ENCODE data around the gene ZNF559.
"Not testable (repeated sequence)": the region's sequence is repeated elsewhere in the genome, so short reads cannot be mapped to it uniquely, and the experiment has no call there.

Gene ZNF559

DNA sequence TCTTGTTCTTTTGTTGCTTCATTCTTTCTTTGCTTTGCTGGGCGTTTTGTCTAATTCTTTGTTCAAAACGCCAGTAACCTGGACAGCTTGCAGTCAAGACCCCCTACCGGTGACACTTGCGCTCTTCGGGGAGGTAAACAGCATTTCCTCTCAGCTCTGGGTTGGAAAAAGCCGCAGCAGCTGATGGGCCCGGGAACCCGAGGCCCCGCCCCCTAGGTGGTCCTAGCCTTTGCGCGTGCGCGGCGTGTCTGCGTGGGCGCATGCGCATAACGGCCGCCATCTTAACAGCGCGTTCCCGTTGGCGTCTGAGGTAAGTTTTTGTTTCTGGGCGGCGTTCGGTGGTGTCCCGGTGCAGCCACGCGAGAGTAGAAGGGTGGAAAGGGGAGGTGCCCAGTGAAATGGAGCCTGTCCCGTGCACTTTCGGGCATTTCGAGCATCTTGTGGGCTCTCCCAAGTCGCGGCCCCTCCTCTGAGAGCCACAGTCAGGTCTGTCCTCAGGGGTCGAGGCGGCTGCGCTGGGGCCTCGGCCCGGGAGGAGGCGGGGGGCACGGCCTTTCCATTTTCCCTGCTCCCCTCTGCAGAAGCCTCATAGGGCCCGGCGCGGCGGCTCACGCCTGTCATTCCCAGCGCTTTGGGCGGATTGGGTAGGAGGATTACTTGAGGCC lies at the start of gene ZNF559:
Gene ZNF559 (plus strand): TSS at position 261 of the 665 bp plus-strand sequence. CDS start 14,371 bp downstream, outside the sequence.
- DNase-seq, result peak; percentile 96

DNA sequence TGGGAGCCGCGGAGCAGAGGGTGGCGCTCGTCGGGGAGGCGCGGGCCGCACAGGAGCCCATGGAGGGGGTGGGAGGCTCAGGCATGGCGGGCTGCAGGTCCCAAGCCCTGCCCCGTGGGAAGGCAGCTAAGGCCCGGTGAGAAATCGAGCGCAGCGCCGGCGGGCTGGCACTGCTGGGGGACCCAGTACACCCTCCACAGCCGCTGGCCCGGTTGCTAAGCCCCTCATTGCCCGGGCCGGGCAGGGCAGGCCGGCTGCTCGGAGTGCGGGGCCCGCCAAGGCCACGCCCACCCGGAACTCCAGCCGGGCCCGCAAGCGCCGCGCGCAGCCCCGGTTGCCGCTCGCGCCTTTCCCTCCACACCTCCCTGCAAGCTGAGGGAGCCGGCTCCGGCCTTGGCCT lies 40.5 kb upstream of the ZNF559 start:
- not testable (repeated sequence) for DNase-seq

DNA sequence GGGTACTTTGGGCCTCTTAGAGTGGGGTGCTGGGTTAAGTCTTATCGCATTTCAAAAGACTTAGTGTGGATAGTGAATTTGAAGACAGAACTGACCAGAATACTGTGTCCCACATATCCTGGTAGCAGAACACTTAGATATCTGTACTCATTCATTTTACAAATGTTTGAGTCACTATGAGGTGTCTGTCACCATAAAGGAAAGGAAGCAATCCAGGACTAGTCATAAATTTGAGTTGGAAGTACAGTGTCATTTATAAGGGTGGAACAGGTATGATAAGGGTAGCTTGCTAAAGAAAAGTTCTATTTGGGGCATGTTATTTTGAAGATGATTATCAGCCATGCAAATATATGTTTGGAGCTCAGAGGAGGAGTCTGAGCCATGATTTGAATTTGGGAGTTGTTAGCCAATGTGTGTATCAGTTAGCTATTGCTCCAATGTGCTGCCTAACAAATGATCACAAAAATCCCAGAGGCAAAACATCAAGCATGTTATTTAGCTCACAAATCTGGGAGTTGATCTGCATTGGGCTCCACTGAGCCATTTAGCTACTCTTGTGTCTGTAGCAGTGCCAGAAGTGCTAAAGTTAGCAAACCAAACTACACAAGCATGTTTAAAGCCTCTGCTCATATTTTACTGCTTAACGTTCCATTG lies 34.6 kb upstream of the ZNF559 start:
- DNase-seq, result no peak

DNA sequence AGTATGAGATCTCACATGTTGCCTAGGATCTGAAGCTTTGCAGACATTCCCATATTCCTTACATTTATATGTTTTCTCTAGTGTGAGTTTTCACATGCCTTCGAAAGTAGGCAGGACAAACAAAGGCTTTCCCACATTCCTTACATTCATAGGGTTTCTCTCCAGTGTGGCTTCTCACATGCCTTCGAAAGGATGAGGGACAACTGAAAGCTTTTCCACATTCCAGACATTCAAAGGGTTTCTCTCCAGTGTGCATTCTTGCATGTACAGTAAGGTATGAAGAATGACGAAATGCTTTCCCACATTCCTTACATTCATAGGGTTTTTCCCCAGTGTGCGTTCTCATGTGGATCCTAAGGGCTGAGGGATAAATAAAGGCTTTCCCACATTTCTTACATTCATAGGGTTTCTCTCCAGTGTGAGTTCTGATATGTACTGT lies 28.5 kb upstream of the ZNF559 start:
- no peak for DNase-seq

DNA sequence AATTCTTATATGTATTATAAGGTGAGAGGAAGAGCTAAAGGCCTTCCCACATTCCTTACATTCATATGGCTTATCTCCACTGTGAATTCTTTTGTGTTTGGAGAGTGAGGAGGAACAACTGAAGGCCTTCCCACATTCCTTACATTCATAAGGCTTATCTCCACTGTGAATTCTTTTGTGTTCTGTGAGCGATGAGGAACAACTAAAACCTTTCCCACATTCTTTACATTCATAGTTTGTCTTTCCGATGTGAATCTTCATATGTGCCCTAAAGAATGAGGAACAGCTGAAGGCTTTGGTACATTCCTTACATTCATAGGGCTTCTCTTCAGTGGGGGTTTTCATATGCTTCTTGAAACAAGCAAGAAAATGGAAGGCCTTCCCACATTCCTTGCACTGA lies 27.6 kb upstream of the ZNF559 start:
- no peak for DNase-seq

DNA sequence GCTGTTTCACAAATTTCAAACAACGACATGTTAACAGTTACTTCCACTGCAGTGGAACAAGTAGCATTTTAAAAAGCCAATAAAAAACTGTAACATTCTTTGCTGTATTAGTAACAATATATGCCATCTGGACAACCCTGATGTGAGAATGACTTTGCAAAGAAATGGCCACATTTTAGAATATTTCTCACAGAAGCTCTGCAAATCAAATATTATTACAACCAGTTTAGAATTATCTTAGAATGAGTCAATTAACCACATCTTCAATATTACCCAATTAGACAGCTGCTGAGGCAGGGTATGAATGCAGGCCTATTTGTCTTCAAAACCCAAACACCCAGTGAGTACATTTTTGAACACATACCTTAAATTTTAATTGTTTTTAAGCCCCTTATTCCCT lies 17.5 kb upstream of the ZNF559 start:
- no peak for DNase-seq

DNA sequence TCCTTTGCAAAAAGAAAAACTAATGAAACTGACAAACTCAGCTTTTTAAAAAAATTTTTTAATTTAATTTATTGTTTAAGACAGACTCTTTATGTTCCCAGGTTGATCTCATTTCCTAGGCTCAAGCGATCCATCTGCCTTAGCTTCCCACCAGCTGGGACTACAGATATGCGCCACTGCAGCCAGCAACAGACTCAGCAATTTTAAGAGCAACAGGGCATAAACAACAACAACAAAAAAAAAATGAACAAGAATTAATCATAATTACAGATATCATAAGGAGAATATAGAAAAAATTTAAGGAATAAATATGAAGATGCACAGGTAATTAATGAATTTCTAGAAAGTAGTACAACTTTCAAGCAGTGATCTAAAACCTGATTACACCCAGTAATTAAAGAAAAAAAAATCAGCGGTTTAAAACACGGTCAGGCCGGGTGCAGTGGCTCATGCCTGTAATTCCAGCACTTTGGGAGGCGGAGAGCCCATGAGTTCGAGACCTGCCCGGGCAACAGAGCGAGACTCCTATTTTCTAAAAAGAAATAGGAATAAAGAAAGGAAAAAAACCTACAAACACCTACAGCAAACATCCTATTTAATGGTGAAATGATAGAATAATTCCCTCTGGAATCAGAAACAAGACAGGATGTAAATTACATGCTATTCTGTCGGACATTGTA lies 15.7 kb upstream of the ZNF559 start:
- no peak for DNase-seq

DNA sequence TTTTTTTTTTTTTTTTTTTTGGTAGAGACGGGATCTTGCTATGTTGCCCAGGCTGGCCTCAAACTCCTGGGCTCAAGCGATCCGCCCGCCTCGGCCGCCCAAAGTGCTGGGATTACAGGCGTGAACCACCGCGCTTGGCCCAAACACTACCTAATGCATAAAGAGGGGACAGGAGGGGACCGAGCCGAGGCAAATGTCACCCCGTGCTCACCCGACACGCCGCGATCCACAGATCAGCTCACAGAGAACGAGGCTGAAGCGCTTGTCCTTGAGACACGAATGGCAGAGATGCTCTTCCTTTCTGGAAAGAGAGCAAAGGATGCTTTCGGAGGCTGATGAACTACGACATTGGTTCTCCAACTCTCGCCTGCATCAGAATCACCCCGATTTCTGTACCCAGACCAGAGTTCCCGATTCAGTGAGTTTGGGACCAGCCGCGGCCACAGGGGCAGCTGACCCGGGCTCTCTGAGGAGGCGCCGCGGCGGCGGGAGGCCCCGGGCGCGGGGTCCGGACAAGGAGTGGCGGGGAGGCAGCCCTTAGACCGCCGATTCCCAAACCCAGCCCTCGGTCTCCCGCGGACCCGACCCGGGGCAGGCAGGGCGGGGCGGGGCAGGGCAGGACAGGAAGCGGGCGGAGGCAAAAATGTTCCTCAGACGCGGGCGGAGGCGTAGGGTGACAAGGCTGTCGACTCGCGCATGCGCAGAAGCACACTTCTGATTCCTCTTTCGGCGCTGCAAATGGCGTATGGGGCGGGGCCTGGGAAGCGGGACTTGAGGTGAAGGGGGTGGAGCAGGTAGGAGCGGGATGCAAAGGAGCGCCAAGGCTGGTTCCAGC lies 14.6 kb upstream of the ZNF559 start, which contains the start of gene ZNF699:
Gene ZNF699 (minus strand): TSS at position 700 of the 835 bp plus-strand sequence. CDS start 4,719 bp downstream, outside the sequence.
- DNase-seq, result peak; percentile 99

DNA sequence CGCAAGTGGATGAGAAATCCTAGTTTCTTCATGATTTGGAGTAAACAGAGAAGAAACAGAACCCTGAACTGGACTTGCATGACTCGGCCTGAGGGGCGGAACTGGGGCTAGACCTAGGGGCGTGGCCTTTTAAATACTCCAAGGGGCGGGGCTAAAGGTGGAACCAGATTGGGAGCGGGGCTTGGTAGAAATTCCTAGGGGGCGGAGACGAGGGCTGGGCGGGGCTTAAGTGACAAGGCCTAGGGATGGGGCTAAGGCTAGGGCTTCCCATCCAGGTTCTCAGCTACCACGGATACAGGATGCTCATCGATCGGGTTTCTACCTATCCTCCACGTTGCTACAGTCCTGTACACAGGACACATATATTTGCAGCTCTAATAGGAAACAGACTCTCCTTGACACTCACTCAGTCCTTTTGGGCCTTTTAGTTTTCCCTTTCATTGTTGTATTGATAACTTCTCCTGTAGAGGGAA lies 14.0 kb upstream of the ZNF559 start:
- peak; percentile 86 for DNase-seq

DNA sequence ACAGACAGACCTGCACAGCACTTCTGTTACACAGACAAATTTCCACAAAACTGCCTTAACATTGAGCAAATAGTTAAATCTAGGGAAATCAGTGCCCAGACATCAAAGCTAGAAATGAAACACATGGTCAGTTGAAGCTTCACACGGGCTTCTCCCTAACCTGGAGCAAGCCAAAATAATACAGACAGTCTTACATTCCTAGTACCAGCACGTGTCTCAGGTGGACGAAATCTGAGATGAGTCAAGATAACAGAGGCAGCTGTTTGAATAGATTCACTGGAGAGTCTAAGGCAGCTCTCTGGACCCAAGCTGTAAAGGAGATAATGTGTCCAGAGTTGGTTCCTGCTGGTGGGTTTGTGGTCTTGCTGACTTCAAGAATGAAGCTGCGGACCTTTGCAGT lies 10.2 kb upstream of the ZNF559 start:
- no peak for DNase-seq

DNA sequence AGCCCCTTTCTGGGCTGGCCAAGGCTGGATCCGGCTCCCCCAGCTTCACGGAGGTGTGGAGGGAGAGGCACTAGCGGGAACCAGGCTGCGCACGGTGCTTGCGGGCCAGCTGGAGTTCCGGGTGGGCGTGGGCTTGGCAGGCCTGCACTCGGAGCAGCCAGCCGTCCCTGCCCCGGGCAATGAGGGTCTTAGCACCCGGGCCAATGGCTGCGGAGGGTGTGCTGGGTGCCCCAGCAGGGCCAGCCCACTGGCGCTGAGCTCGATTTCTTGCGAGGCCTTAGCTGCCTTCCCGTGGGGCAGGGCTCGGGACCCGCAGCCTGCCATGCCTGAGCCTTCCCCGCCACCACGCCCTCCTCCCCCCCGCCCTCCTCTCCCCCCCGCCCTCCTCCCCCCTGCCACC lies 2.6 kb upstream of the ZNF559 start:
- DNase-seq, result no peak

DNA sequence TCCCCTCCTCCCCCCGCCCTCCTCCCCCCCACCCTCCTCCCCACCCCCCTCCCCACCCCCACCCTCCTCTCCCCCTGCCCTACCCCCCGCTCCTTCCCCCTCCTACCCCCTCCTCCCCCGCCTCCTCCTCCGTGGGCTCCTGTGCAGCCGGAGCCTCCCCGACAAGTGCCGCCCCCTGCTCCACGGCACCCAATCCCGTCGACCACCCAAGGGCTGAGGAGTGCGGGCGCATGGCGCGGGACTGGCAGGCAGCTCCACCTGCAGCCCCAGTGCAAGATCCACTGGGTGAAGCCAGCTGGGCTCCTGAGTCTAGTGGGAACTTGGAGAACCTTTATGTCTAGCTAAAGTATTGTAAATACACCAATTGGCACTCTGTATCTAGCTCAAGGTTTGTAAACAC lies 2.2 kb upstream of the ZNF559 start:
- DNase-seq, result not testable (repeated sequence)

DNA sequence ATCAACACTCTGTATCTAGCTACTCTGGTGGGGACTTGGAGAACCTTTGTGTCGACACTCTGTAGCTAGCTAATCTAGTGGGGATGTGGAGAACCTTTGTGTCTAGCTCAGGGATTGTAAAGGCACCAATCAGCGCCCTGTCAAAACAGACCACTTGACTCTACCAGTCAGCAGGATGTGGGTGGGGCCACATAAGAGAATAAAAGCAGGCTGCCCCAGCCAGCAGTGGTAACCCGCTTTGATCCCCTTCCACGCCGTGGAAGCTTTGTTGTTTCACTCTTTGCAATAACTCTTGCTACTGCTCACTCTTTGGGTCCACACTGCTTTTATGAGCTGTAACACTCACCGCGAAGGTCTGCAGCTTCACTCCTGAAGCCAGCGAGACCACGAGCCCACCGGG lies 1.8 kb upstream of the ZNF559 start:
- not testable (repeated sequence) for DNase-seq

DNA sequence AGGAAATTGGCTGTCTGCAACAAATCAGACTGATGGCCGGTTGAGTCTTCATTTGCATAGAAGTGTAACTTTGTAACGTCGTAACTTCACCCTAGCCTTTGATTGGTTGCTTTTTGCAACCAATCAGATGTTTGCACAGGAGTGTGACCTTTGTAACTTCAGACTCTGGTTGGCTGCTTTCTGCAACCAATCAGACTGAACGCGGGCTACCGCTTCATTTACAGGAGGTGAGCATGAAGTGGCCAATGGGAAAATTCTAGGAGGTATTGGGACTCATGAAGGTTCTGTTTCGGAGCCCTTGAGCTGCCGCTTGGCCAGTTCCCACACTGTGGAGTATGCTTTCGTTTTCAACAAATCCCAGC lies 441 bp upstream of the ZNF559 start:
- peak; percentile 72 for DNase-seq

DNA sequence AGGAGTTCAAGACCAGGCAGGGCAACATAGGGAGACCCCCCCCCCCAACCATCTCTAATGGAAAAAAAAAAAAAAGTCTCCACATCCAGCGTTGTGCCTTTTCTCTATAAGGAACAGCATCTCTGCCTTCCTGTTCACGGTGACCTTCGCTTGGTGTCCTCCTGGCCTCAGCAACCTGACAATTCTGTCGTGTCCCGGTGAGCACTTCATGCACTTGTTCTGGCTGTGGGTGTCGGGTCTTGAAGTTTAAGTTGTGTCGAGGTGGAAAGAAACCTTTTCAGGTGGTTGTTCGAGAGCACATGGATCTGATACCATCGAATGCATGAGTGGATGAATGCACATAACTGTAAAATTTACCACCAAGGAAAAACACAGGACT lies 594 bp downstream of the ZNF559 start:
- peak; percentile 8 for DNase-seq

DNA sequence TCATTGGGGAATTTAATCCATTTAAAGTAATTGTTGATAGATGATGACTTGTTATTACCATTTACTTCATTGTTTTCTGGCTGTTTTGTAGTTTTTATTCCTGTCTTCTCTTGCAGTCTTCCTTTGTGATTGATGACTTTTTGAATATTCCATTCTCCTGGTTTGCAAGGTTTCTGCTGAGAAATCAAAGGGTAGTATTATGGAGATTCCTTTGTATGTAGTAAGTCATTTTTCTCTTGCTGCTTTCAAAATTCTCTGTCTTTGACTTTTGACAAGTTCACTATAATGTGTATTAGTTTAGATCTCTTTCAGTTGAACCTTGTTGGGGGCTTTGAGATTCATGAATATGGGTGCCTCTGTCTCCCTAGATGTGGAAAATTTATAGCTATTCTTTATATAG lies 6.0 kb downstream of the ZNF559 start:
- DNase-seq, result no peak

DNA sequence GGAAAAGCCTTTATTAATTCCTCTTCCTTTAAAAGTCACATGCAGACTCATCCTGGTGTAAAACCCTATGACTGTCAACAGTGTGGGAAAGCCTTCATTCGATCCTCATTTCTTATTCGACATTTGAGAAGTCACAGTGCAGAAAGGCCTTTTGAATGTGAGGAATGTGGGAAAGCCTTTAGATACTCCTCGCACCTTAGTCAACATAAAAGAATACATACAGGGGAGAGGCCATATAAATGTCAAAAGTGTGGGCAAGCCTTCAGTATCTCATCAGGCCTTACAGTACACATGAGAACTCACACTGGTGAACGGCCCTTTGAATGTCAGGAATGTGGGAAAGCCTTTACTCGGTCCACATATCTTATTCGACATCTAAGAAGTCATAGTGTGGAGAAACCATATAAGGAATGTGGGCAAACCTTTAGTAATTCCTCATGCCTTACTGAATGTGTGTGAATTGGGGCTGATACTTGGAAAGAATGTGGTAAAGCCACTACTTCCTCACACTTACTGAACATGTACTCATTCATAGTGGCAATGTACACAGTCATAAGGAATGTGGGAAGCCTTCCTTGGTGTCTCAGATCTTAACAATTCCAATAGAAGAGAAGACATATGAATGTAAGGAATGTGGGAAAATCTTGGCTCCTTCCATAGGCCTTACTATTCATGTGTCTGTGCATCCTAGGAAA lies 18.8 kb downstream of the ZNF559 start:
- no peak for DNase-seq

DNA sequence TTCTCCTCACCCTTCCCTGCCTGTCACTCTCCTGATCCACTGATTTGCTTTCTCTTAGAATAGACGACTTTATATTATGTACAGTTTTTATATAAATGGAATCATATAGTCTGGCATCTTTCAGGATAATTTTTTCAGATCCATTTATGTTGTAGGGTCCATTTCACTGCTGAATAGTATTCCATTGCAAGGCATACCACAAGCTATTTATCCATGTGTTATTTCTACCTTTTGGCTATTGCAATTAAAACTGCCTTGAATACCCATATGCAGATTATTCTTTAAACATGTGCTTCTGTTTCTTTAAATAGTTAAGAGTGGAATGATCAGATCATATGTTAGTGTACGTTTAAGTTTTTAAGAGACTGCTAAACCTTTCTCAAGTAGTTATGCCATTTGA lies 21.0 kb downstream of the ZNF559 start:
- no peak for DNase-seq

DNA sequence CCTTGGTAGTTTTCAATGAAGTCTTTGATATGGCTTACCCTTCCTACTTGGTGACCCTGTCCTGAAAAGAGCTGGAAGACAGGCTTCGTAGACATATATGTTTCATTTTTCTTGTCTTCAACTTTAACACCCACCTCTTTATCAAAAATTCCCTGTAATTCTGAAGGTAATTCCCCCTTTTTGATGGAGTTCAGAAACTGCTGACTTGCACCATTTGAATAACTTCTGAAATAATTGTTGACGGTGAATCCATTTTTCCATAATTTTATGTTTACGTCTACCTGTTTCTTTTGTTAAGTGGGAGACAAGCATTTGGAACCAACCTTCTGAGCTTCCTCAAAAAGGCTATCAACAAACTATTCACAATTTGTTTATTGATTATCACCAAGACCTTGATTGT lies 24.3 kb downstream of the ZNF559 start:
- no peak for DNase-seq

DNA sequence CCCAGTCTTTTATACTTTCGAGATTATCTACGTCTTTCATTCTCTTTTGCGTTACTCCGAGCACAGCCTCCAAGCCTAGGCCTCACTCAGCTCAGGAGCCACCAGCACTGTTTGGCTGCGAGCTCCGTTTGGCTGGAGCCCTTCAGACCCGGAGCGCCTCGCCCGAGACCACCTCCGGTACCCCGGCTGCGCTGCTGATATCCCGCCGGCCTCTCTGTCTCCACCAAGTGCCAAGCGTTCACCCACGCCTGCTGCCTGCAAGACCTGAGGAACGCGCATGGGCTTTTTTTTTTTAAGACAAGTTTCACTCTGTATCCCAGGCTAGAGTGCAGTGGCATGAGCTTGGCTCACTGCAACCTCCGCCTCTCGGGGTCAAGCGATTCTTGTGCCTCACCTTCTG lies 24.7 kb downstream of the ZNF559 start:
- no peak for DNase-seq

DNA sequence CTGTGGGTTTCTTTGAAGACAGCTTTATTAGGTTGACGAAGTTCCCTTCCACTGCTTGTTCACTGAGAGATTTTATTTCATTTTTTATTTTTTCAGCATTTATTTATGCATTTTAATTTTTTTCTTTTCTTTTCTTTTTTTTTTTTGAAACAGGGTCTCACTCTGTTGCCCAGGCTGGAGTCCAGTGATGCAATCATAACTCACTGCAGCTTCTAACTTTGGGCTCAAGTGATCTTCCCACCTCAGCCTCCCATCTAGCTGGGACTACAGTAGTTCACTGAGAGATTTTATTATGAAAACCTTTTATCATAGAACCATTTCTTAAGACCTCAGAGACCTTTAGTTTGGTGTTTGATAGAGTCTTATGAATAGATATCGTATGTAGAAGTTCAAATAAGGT lies 28.5 kb downstream of the ZNF559 start:
- no peak for DNase-seq

DNA sequence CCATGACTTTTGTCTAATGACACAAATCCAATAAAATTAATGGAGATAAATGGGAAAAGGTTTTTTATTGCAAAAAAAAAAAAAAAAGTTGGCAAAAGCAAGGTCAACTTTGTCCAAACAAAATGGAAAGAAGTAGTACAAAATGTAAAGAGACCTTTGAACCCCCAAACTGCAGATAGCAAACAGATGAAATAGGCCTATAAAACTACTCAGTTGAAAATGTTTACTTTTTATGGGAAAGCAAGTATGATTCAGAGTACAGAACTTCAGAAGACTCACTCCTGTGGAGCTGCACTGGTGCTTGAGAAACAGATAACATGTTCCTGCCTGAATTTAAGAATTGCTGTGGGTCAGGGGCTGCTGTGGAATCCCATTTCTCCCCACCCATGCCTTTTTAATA lies 29.0 kb downstream of the ZNF559 start:
- no peak for DNase-seq

DNA sequence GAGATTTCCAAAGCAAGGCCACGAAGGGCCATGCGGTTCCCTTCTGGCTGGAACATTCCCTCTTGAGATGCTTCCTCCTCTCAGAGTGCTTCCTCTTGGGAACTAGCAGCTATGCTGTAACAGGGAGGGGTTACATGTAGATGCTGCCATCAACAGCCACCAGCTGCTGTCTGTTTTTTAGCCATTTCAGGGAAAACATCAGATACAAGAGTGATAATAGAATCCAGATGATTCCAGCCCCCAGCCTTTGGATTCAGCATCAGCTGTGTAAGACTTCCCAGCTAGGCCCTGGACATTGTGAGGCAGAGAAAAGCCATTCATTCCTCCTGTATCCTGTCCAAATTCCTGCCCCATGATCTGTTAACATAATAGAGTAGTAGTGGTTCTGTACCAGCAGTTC lies 30.7 kb downstream of the ZNF559 start:
- DNase-seq, result no peak

All from RPMI8226 (cell line).